Stimulated activated CD8-positive, alpha-beta memory T cell treated with anti-CD3 and anti-CD28 coated beads, Interleukin-7, amount 100 ng/mL, for 4 hours (primary cell): ENCODE measurements around the gene TMUB1.
A peak's percentile ranks its signal among the peaks of the same experiment; 100 is the strongest.

Experiments used
- DNase-seq, 2 donors: peaks; one replicate each; pipeline ENCODE4 v3.0.0-alpha.2; 2020; ENCODE audit warnings: low read depth in 2 of 2

TMUB1 gene

DNA sequence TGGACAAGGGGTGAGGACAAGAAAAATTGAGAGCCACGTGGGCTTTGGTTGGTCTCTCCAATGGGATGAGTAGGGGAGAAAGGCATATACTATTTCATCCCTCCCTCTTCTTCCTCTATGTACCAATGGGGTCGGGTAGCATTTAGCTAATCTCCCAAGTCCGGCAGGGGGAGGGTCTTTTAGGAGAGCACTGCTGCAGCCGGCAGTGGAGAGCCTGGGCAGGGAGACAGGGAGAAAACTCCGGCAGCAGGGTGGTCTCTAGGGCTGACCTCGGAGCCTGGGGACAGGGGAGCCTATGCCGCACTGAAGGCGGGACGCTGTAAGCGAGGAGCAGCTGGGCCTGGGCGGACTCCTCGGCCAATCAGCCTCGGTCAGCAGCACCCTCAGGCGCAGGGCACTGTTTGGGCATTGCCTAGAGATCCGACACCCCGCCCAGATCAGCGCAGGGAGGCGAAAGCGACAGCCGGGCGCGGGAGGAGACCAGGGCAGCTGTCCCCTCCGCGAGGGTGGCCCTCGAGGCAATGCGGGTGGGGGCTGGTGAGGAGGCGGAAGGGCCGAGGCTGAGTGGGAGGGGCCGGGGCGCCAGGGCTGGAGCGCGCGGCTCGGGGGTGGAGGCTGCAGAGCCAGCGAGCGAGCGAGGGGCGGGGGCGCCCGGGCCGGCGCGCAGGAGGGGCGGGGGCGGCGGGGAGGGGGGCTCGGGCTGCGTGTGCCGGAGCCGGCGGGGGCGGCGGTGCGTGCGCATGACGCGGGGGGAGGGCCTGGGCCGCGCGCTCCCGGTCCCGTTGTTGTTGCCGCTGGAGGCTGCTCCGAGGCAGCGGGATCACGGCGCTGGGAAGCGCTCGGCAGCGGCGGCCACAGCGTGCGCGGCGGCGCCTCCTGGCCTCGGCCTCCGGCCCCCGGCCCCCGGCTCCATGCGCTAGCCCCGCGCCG is 2.7 kb upstream of the TMUB1 start, which contains the start of gene AGAP3:
Gene AGAP3 (plus strand): TSS at position 785 of the 930 bp plus-strand sequence. CDS start 267 bp downstream, outside the sequence.
- peak; percentile 17 to 67 for DNase-seq

DNA sequence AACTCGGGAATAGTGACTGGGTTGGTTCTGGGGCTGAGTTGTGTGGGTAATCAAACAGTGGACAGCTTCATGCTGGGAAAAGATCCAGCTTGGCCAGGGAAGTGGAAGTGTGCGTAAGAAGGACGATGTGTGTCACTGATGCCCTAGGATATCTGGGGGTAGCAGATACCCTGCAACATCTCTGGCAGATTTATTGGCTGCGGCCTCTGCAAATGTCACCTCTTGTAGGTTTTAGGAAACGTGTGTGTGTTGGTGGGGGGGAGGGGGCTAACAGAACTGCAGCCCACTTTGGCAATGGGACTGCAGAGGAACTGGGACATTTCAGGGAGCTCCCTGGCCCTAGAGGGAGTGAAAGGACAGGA is 2.0 kb upstream of the TMUB1 start:
- no peak for DNase-seq

DNA sequence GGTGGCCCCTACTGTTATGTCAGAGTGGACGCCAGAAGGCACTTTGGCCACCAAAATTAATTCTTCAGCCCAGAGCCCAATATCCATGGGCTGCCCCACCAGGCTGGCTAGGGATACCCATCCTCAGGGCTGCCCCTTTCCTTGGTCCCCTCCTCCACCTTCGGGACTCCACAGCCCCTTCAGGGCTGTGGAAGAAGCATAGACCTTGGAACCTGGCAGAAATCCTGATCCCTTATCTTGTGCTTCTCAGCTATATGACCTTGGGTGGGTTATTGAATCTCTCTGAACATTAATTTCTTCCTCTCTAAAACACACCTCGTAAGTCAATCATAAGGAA is 499 bp upstream of the TMUB1 start:
- DNase-seq, result no peak

DNA sequence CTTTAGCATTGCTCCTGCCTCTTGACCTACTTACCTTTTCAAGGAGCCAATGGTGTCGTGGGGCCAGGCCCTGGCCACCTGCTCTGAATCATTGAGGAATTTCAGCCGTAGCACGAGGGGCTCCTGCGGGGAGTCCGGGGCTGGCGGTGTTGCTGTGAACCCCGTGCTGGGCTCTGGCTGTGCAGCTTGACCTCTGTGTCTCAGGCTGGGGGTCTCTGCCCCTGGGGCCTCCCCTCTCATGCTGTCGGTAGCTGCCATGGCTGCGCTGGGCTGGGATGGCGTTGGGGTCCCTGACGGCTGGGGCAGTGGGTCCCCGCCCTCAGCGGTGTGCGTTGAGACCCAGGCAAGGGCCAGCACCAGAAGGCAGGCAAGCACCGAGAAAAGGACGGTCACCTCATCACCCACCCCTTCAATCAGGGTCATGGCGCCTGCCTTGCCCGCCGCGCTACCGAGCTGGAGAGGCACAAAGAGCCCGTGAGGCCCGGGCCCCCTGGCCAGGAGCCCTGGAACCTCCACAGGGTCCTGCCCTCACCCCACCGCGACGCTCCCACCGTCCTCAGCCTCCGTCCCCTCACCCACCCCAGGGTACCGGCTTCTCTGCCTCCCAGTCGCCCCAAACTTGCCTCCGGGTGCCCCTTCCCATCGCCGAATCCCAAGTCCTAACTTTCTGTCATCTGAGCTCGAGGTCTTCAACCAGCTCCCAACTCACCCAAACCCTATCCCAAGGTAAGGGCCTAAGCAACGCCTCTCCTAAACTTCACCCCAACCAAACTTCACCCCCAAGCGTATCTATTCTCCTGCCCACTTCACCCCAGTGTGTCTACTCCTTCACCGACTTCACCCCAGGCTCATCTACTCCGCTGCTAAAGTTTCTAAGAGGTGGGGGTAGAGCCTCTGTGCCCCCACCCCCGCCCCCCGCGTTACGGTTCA is 887 bp downstream of the TMUB1 start:
- DNase-seq, result no peak

DNA sequence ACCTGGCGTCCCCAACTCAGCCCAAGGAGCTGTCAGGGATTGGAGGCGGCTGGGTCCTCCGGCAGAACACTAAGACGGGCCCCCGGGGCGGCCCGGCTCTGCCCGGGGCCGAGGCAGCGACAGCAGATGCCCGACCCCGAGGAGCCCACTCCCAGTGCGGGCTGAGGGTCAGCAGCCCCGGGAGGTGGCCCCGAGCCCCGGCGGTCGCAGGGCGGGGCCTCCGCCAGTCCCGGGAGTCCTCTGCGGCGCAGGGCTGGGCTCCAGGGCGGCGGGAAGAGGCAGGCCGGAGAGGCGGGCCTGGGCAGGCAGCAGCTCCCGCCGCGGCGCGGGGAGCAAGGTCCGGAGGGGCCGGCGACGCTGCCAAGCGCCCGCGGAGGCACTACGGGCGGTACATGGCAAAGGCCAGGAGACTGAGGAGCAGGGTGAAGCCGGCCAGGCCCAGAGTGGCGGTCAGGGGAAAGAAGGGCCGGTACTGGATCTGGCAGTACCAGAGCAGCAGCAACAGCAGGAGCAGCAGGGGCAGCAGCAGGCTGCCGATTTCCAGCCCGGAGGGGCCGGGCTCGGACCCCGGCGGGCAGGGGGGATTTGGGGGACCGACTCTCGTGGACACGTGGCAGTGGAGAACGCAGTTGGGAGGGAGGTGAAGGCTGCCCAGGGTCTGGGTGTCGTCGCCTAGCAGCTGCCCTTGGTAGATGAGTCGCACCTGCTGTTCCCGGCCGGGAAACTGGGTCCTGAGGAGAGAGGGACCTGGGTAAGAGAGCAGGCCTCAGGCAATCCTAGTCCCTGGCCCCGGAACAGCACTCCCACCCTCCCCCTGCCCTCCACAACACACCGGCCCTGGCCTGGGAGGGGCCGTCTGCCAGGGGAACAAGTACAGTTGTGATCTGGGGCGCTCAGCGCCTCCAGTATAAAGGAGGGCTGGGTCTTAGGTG is 1.9 kb downstream of the TMUB1 start:
- DNase-seq, result no peak

DNA sequence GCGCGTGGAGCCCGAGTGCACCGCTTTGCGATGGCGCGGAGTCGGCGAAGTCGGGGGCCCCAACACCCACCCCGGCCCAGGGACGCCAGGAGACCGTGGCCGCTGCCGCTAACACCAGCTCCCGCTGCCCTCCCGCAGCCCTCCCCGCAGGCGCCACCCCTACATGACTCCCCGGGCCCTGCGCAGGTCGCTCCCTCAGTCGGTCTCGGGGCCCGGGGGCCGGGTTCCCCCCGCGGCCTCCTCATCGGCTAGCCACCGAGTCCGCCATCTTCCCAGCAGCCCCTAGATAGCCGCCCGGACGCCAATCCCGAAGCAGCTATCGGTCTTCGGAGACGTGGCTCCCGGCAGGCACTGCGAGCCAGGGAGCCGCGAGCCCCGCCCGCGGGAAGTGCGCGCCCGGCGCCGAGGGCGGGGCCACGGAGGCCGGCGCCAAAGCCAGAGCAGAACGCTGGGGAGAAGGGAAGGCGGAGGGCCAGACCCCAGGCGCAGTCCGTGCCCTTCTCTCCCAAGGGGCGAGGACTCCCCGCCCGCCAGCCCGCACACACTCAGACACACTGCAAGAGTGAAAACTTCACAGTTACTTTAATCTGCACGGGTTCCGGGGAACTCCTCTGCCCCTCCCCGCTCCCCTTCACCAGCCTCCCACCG is 2.6 kb downstream of the TMUB1 start, which contains the start of gene FASTK:
Gene FASTK (minus strand): TSS at position 288 of the 648 bp plus-strand sequence. CDS start 43 bp downstream, at position 245.
- peak; percentile 76 to 87 for DNase-seq

DNA sequence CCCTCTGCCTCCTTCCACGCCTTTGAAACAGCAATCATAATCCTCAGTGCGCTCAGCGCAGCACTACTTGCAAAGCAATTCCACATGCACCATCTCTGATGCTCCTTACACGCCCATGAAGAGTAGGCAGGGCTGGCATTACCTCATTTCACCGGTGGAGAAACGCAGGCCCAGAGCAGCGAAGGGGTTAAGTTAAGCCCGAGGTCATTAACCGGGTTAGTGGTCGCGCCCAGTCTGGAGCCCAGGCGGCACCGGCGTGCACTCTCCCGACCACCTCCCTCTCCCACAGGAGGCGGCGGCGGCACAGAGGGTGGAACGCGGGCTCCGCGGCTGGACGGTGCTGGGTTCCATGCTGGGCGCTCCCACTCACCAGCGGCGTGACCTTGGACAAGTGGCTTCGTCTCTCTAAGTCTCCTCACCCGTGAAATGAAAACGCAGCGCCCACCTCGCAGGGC is 3.2 kb downstream of the TMUB1 start:
- no peak for DNase-seq

DNA sequence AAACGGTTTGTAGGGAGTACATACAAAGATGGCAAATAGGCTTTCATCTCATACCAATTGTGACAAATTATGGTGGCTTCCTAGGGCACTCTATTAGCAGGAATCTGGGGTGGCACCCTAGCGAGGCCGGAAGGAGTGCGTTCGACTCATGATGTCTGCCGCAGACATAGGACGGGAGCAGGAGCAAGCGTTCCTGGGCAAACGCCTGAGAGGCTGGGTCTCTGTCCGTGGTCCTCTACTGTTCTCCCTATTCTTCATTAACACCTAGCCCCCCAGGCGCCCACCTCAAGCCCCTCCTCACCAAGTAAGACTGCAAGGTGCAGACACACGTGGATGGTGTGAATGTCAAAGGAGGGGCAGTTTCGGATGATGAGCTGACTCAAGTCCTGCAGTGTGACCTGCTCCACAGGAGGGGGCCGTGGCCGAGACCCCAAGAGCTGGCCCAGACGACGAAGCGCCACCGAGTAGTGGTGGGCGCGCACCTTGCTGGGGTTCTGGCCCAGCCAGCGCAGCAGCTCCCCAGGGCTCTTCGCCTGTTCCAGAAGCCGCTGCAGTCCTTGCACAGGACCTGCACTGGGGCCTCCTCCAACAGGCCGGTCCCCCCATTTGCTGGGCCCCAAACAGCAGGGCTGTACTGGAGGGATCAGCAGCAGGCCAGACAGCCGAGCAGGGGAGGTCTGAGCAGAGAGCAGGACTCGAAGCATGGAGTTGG is 3.9 kb downstream of the TMUB1 start:
- no peak for DNase-seq

DNA sequence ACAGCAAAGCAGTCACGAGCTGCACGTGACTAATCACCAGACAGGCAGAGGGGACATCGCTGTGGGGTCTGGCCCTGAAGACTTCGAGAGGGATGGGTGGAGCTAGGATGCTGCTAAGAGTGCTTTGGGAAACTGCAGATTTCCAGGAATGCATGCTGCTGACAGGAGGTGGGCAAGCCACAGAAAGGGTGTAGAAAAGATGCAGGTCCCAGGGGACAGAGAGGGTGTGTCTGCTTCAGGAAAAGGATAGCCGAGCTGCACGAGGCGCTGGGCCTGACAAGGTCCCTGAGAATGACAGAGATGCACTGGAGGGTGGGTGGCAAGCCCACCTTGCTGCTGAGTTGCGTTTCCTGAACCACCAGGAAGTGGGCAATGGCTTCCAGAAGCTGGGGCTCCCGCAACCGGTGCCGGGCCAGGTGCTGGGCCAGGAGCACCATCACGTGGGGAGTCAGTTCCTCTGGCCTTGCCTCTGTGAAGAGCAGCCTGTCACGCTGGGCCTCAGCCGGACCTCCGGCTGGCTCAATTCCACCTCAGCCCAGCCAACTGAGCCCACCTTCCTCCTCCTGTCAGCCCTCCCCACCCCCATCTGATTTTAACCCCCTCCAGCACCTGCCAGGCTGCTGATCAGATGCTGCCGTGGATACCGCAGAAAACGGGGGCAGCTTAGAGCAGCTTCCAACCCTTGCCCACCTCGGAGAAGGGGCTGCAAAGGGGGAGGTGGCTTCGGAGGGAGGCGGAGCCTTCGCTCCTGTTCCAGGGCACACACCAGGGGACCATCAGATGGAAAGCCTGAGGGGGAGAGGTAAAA is 4.9 kb downstream of the TMUB1 start:
- no peak for DNase-seq

DNA sequence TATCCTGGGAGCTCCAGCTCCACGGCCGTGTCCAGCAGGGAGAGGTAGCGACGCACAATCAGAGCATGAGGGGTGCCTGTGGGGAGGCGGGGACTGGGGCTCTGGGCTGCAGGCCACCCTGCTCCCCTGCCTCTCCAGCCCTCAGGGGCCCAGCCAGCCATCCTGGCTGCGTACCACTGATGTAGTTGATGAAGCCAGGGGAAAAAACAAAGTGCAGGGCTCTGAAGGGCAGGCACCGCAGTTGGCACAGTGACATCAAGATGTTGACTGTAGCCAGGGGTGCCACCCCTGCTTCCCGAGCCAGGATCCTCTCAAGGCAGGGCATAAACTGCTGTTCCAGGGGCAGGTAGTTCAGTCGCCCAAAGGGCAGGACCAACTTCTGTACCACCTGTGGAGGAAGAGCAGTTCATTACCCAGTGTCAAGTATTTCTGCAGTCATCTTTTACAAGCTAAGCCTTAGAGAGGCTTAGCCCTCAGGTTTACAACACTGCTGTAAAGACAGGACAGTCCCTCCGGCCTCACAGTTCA is 5.5 kb downstream of the TMUB1 start:
- no peak for DNase-seq

DNA sequence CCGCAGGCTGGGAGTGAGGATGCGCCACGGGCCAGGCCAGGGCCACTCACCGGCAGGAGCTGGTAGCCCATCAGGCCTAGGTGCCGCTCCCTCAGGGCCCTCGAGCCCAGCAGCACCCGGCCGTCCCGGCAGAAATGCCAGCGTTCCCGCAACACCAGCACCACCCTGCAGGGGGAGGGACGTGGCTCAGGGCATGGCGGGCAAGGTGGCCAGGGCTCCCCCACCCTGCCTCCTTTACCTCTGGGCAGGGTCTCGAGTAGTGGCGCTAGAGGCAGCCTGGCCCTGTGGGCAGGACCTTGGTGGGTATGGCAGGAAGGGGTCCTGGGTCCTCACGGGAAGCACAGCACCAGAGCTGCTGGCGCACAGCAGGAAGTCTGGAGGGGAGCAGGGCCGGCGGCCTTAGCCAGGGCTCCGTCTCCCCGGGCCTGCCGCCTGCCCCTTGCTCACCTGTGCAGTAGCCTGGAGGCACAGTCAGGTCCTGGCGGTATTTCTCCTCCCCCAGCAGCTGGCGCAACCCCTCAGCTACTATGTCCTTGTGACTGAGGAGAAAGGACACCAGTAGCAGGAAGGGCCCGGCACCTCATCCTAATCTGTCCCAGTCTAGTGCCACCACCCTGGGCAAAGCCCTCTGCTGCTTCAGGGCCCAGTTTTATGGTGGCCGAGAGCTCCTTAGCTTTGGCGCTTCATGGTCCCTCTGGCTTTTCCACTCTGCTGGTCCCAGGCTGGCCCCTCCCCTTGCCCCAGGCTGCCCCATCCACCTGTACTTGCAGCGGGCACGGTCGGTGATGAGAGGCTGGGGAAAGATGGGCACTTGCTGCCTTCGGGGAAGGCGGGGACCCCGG is 6.2 kb downstream of the TMUB1 start:
- no peak for DNase-seq

DNA sequence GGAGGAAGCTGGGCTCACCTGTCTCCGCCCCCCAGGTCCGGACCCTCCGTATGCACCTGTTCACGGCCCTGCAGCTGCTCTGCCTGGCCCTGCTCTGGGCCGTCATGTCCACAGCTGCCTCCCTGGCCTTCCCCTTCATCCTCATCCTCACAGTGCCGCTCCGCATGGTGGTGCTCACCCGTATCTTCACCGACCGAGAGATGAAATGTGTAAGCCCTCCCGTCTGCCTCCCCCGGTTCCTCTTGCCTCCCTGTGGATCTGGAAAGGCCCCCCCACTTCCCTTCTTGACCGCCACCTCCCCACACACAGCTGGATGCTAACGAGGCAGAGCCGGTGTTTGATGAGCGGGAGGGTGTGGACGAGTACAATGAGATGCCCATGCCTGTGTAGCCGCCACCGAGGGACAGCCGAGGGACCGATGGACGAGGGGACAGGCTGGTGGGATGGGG is 7.3 kb downstream of the TMUB1 start:
- no peak for DNase-seq

DNA sequence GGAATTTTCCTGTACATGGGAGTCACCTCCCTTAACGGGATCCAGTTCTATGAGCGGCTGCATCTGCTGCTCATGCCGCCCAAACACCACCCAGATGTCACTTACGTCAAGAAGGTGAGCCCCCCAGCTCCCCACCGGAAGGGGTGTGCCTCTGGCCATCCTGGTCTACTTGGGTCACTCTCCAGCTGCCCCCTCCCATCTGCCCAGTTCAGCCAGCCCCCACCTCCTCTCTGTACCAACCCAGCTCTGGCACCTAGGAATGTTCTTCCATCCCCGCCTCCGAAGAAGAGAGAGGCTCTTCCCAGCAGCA is 7.7 kb downstream of the TMUB1 start:
- DNase-seq, result no peak

DNA sequence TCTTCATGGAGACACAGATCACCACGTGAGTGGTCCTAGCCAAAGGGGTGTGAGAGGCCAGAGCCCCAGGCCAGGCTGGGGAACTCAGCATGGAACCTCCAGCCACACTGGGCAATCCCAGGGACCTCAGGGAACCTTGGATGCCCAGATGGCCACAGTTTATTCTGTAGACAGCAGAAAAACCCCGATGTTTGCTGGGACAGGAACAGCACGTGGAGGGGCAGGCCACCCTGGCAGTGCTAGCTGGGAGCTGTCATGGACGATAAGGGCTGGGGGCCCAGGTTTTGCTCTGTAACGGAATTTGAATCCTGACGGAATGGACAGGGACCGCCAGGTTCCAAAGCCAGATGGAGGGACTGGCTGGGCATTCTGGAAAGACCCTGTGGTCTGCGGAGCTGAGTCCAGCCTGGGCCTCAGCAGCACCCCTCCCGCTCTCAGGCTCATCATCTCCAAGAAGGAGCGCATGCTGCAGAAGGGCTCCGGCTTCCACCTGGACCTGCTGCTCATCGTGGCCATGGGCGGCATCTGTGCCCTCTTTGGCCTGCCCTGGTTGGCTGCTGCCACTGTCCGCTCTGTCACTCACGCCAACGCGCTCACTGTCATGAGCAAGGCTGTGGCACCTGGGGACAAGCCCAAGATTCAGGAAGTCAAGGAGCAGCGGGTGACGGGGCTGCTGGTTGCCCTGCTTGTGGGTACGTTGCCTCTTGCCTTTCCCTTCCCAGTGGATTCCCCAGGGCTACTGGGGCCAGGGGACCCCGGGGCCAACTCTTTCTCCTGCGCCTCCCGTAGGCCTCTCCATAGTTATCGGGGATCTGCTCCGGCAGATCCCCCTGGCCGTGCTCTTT is 8.3 kb downstream of the TMUB1 start:
- DNase-seq, result no peak

DNA sequence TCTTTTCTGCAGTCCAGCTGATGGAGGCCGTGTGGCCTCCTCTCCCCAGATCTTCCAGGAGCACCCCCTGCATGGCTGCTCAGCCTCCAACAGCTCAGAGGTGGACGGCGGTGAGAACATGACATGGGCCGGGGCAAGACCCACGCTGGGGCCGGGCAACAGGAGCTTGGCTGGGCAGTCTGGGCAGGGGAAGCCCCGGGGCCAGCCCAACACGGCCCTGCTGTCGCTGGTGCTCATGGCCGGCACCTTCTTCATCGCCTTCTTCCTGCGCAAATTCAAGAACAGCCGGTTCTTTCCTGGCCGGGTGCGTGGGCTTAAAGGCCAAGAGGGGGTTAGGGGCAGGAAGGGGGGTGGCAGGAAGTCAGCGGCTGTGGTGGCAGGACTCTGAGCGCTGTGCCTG is 9.3 kb downstream of the TMUB1 start:
- DNase-seq, result no peak

DNA sequence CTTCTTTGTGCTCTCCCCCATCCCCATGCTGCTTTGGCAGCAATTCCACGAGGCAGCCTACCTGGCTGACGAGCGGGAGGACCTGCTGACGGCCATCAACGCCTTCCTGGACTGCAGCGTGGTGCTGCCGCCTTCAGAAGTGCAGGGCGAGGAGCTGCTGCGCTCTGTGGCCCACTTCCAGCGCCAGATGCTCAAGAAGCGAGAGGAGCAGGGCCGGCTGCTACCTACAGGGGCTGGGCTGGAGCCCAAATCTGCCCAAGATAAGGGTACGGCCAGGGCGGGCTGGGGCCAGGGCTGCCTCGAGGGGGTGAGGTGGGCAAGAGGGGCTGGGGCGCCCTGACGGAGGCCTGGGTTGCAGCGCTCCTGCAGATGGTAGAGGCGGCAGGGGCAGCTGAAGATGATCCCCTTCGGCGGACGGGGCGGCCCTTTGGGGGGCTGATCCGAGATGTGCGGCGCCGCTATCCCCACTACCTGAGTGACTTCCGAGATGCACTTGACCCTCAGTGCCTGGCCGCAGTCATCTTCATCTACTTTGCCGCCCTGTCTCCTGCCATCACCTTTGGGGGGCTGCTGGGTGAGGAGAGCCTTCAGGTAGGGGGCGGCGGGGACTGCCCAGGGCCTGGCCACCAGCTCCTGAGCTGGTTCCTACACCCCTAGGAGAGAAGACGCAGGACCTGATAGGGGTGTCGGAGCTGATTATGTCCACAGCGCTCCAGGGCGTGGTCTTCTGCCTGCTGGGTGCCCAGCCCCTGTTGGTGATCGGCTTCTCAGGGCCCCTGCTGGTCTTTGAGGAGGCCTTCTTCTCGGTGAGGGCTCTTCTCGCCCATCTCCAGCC is 12.0 kb downstream of the TMUB1 start:
- no peak for DNase-seq
